Cardiac fibroblast (primary cell): ENCODE results near the gene TMEM100.

ENCODE experiments used
- DNase-seq, 2 donors: peaks; one replicate each; pipeline versions ENCODE4 v3.0.0 to v3.0.0-alpha.2; 2010; ENCODE audit warnings: low read depth in 2 of 2
- H3K4me3 ChIP-seq, 2 donors: replicated peaks in 1 of 2; 1 replicate in 1 of 2; 2 replicates in 1 of 2; pipeline ENCODE4 v1.5.1; 2011; ENCODE audit warnings: low read depth in 2 of 2, low read length in 2 of 2, mild to moderate bottlenecking in 2 of 2, moderate library complexity in 1 of 2
- TF ChIP-seq, protein P1 (sequence below): IDR thresholded peaks from one replicate; pipeline ENCODE4 v1.5.1; 2011; ENCODE audit warnings: low read depth, mild to moderate bottlenecking, low read length, inconsistent platforms

The TMEM100 gene

DNA sequence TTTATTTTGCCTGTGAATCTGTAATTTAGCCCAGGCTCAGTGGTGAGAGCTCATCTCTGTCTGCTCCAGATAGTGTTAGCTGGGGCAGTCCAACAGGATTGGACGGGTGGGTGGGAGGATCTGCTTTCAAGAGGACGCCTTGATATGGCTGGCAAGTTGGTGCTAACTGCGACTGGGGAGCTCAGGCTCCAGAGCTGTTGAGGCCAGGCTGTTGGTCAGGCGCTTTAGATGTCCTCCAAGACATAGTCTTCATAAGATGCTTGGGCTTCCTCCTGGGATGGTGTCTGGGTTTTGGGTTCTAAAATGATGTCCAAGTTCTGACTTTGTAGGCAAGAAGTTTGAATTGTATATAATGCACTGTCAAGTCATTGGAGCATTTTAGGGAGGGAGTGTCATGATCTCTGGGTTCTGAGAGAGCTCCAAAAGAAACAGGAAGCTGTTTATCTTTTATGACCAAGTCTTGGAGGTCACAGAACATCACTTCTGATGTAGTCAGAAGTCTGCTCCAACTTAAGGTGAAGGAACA, 15.4 kb upstream of the TMEM100 start:
- no peak for DNase-seq
- TF ChIP-seq, protein P1, sequence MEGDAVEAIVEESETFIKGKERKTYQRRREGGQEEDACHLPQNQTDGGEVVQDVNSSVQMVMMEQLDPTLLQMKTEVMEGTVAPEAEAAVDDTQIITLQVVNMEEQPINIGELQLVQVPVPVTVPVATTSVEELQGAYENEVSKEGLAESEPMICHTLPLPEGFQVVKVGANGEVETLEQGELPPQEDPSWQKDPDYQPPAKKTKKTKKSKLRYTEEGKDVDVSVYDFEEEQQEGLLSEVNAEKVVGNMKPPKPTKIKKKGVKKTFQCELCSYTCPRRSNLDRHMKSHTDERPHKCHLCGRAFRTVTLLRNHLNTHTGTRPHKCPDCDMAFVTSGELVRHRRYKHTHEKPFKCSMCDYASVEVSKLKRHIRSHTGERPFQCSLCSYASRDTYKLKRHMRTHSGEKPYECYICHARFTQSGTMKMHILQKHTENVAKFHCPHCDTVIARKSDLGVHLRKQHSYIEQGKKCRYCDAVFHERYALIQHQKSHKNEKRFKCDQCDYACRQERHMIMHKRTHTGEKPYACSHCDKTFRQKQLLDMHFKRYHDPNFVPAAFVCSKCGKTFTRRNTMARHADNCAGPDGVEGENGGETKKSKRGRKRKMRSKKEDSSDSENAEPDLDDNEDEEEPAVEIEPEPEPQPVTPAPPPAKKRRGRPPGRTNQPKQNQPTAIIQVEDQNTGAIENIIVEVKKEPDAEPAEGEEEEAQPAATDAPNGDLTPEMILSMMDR: no peak
- no peak overlapping the region for H3K4me3 ChIP-seq

DNA sequence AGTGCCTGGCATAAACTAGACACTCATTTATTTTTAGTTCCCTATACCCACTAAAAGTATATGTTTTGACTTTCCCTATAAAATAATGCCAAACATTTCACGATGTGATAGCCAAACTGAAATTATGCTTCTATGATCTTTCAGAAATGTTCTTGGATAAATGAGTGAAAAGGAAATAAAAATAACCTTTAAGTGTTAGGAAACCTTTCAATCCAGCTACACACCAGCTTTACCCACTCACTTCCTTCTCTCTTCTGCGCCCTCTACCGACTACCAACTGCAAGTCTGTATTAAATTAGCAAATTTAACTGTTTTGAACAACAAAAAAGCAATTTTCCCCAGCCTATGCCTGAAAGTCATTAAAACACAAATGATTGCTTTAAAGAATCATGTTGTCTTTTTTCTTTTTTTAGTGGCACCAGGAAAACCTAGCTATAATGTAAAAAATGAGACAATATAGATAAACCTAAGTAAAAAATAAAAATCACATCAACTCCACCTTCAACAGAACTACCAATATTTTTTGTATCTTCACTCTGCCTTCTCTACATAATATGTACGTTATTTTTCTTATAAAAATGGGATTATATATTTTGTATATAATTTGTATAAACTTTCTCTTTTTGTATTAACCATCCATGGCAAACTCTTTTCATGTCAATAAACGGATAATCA, 13.2 kb upstream of the TMEM100 start:
- TF ChIP-seq, protein P1: peak; percentile 81
- H3K4me3 ChIP-seq: no peak overlapping the region
- peak; percentile 76 to 78 for DNase-seq

DNA sequence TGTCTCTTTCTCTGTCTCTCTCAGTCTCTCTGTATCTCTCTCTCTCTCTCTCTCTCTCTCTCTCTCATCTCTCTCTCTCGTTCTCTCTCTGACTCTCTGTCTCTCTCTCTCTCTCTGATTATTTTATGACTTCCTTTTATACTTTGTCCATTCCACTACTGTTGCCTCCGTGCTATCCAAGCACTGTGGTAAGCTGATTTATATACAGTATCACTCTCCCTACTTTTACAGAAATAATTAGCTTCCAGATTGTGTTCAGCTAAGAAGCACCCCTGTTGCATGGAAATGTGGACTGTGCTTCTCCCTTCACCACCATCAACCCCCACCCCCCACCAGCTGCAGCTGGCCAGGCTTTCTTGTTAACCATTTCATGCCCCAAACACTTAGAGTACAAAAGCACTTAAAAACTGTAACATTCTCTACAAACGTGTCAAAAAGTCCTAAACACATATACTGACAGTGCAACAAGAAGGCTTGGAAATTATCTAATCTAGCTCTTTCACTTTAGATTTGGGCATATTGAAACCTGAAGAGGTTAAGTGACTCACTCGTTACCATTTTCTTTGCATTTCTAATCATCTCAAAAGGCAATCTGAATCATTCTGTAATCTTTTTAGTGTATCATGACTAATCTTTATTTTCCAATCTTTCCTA, 11.6 kb upstream of the TMEM100 start:
- peak in 1 of 2 donors; percentile 45 for DNase-seq
- TF ChIP-seq, protein P1: no peak
- H3K4me3 ChIP-seq: no peak overlapping the region

DNA sequence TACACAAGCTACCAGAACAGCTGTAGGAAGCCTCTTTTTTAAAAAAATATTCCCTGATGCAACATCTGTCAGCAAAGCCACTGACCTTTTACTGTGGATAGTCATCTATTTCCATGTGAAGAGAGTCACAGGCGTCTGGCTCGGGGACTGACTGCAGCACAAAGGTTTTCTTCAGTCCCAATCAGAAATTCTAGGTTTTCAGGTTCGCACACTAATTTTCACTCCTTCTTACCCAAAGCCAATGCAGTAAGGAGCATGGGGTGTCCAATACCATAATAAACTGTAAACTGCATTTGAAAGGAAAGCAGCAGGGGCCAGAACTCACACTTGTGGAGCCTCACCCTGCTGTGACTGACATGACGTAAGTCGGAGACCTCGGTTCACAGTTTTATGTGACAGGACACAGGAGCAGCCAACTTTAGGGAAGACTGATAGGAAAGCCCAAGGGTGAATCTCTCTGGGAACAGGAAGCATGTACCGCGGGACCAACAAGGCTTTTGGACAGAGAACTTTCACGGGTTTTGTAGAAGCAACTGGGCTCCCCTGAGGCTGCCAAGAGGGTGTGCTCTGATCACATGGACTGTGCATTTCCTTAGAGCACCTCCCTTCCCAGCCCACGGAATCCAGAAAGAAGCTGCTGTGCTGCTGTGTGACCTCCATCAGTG, 9.1 kb upstream of the TMEM100 start:
- H3K4me3 ChIP-seq: peak overlapping the region in 1 of 2 donors; percentile 18
- peak; percentile 62 to 75 for DNase-seq
- TF ChIP-seq, protein P1: no peak

DNA sequence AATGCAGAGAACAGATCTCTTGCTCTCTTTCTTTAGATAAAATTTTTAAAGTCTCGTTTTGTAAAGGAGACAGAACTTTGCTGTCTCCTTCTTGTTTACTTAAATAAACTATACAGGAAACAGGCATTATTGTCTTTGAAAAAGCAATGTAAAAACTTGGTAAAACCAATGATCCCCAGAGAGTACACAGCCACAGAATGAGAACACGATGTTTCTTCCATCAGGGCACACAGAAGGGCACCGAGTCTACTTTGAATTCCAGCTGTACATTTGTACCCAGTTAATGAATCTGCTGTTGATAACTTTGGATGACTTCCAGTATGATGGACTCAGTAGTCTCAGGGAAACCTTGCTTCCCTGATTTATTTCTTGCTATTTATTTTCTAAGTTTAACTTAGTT, 8.1 kb upstream of the TMEM100 start:
- TF ChIP-seq, protein P1: no peak
- H3K4me3 ChIP-seq: no peak overlapping the region
- DNase-seq: peak; percentile 32 to 49

DNA sequence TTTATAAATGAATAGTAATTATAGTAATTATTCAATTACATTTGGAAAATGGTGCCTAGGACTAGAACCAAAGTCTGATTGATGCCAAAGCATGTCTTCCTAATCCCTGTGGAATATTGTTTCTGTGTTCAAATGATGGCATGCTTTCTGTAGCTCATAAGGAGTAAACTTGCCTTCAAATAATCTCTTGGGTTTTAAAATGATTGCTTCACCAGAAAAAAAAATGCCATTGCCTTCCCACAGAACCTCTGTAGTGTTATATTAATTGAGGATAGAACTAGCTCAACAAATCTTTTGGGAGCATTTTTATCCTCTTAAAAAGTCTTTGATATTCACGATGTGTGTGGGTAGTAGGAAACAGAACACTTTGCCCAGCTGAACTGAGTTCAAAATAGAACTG, 7.7 kb upstream of the TMEM100 start:
- TF ChIP-seq, protein P1: no peak
- DNase-seq: peak in 1 of 2 donors; percentile 35
- no peak overlapping the region for H3K4me3 ChIP-seq
